MM.1S (cell line): ENCODE data around the gene RAB6B.

ENCODE experiments used
- DNase-seq: peaks from one replicate; pipeline ENCODE4 v3.0.0-alpha.2; 2015
- H2AFZ ChIP-seq: fragments of 300-600 bp; sonication (generic); 2 replicates; pipeline ENCODE4 v1.6.0; 2016; ENCODE audit warnings: antibody characterized with exemption, low read length
- H3F3A ChIP-seq: fragments of 300-600 bp; sonication (generic); 2 replicates; pipeline ENCODE4 v1.6.1; 2016; ENCODE audit warnings: mild to moderate bottlenecking, antibody characterized with exemption, low read length, moderate library complexity, mixed read lengths; ENCODE audit not compliant: insufficient read depth
- H3K27ac ChIP-seq: fragments of 300-600 bp; sonication (generic); 2 replicates; pipeline ENCODE4 v1.5.1; 2016; ENCODE audit warnings: mild to moderate bottlenecking, low read length
- H3K27me3 ChIP-seq: fragments of 300-600 bp; sonication (generic); replicated peaks from 2 replicates; pipeline ENCODE4 v1.6.0; 2016; ENCODE audit warnings: low read length; ENCODE audit not compliant: insufficient read depth
- H3K36me3 ChIP-seq: fragments of 300-600 bp; sonication (generic); replicated peaks from 2 replicates; pipeline ENCODE4 v1.6.1; 2016; ENCODE audit warnings: mild to moderate bottlenecking, low read length, mixed read lengths; ENCODE audit not compliant: insufficient read depth
- H3K4me1 ChIP-seq: fragments of 300-600 bp; sonication (generic); 2 replicates; pipeline ENCODE4 v1.6.1; 2016; ENCODE audit warnings: low read length, mixed read lengths
- H3K4me2 ChIP-seq: fragments of 300-600 bp; sonication (generic); 2 replicates; pipeline ENCODE4 v1.6.0; 2016; ENCODE audit warnings: low read depth, low read length
- H3K4me3 ChIP-seq: fragments of 300-600 bp; sonication (generic); 2 replicates; pipeline ENCODE4 v1.5.1; 2016; ENCODE audit warnings: low read length, mixed read lengths
- H3K79me2 ChIP-seq: fragments of 300-600 bp; sonication (generic); 2 replicates; pipeline ENCODE4 v1.6.1; 2016; ENCODE audit warnings: mixed run types, low read length, mixed read lengths
- H3K9ac ChIP-seq: fragments of 300-600 bp; sonication (generic); 2 replicates; pipeline ENCODE4 v1.6.1; 2016; ENCODE audit warnings: low read length, mixed read lengths
- H3K9me2 ChIP-seq: fragments of 300-600 bp; sonication (generic); replicated peaks from 2 replicates; pipeline ENCODE4 v1.6.1; 2016; ENCODE audit warnings: mild to moderate bottlenecking, low read length, mixed read lengths; ENCODE audit not compliant: insufficient read depth
- H3K9me3 ChIP-seq: fragments of 300-600 bp; sonication (generic); replicated peaks from 2 replicates; pipeline ENCODE4 v1.6.1; 2016; ENCODE audit warnings: mild to moderate bottlenecking, low read length, mixed read lengths; ENCODE audit not compliant: insufficient read depth
- H4K20me1 ChIP-seq: fragments of 300-600 bp; sonication (generic); 2 replicates; pipeline ENCODE4 v1.6.1; 2016; ENCODE audit warnings: mild to moderate bottlenecking, low read length, moderate library complexity, mixed read lengths; ENCODE audit not compliant: insufficient read depth
- CTCF ChIP-seq: fragments of 300-600 bp; sonication (generic); IDR thresholded peaks from 2 replicates; pipeline ENCODE4 v1.5.1; 2016; ENCODE audit warnings: antibody characterized with exemption, low read length, mixed read lengths
- EZH2 ChIP-seq: fragments of 300-600 bp; sonication (generic); optimal IDR thresholded peaks from 2 replicates; pipeline ENCODE3; 2017; ENCODE audit warnings: low read depth, mild to moderate bottlenecking, antibody characterized with exemption, low read length, mixed read lengths
- EZH2phosphoT487 ChIP-seq: fragments of 300-600 bp; sonication (generic); IDR thresholded peaks from 2 replicates; pipeline ENCODE4 v1.6.1; 2018; ENCODE audit warnings: antibody characterized with exemption, low read length

Gene RAB6B

DNA sequence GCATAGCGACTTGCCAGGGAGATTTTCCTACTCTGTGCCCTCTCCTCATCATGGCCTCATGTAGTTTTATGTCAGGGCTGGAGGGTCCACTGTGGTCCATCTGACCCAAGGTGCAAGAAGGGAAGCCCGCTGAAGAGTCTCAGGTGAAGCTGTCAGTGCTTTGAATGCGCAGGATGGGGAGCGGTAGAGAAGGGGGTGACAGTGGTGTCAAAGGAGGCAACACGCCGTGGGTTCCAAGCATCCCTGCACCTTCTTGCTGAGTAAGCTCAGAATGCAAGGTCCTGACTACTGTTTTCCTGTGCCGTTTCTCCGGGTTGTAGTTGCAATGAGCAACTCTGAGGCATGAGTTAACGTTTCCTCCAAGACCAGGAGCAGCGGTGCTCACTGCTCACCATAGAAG is 44.9 kb upstream of the RAB6B start:
- Histone ChIP-seq H3K4me2 (no peak overlapping the region), H3K27me3 (no peaks in the 10 kb centered on the region), H4K20me1 (no peaks in the 10 kb centered on the region), H3K9me2 (no peaks in the 10 kb centered on the region), H3F3A (no peaks in the 10 kb centered on the region), H2AFZ (no peak overlapping the region), H3K4me1 (no peaks in the 10 kb centered on the region), H3K36me3 (no peaks in the 10 kb centered on the region), H3K27ac (no peak overlapping the region), H3K79me2 (no peaks in the 10 kb centered on the region), H3K4me3 (no peak overlapping the region), H3K9me3 (no peaks in the 10 kb centered on the region), H3K9ac (no peak overlapping the region)
- TF ChIP-seq EZH2 = no peak
- TF ChIP-seq CTCF = no peak
- TF ChIP-seq EZH2phosphoT487 = no peak
- no peak for DNase-seq

- no peak overlapping the region for H3K9ac ChIP-seq
- H3K9me2 ChIP-seq = no peaks in the 10 kb centered on the region
- no peaks in the 10 kb centered on the region for H3K4me1 ChIP-seq
- H3F3A ChIP-seq = no peaks in the 10 kb centered on the region
- H3K27ac ChIP-seq = no peak overlapping the region
- no peaks in the 10 kb centered on the region for H4K20me1 ChIP-seq
- H2AFZ ChIP-seq = no peak overlapping the region
- no peak overlapping the region for H3K4me3 ChIP-seq
- no peaks in the 10 kb centered on the region for H3K36me3 ChIP-seq
- TF ChIP-seq EZH2 = no peak
- H3K79me2 ChIP-seq = no peaks in the 10 kb centered on the region
- no peak for DNase-seq
- no peak overlapping the region for H3K4me2 ChIP-seq
- H3K9me3 ChIP-seq = no peaks in the 10 kb centered on the region
- H3K27me3 ChIP-seq = no peaks in the 10 kb centered on the region
Observed at GRCh38 chr3:133939463-133939835, 43.8 kb upstream of the RAB6B start.

DNA sequence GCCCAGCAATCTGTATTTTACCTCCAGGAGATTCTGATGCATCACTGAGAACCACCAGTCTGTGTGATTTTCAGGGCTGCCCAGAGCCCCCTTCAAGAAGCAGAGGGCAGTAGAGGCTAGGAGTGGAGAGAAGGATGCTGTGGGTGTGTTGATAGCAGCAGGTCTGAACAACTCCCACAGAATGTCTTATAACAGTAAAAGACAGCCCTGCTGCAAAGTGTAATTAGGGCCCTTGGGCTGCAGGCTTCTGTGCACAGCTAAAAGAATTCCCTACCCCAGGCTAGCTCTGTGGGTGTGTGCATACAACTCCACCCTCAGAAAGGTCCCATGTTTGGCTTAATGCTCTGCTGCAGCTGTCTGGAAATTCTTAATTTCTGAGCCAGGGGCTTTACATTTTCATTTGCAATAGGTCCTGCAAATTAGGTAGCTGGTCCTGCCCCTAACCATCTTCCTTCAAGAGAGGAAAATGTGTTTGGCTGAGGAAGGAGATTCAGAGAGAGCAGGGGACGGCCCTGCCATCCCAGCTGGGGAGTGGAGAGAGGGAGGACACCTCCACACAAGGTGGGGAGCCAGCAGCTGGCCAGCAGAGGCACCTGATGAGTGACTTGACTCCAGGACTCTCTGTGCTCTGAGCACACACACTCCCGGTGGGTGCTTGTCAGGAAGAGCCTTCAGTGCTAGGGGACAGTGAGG is 43.2 kb upstream of the RAB6B start:
- H3K27me3 ChIP-seq = no peaks in the 10 kb centered on the region
- H3K9me2 ChIP-seq = no peaks in the 10 kb centered on the region

More for the DNA sequence above, 43.2 kb upstream of the RAB6B start:
- no peak overlapping the region for H2AFZ ChIP-seq
- H4K20me1 ChIP-seq = no peaks in the 10 kb centered on the region
- H3K36me3 ChIP-seq = no peaks in the 10 kb centered on the region
- H3K79me2 ChIP-seq = no peaks in the 10 kb centered on the region
- TF ChIP-seq EZH2 (no peak), CTCF (no peak), EZH2phosphoT487 (no peak)
- no peak overlapping the region for H3K27ac ChIP-seq
- no peaks in the 10 kb centered on the region for H3K9me3 ChIP-seq
- H3F3A ChIP-seq = no peaks in the 10 kb centered on the region
- no peak overlapping the region for H3K4me3 ChIP-seq
- DNase-seq = no peak
- H3K4me1 ChIP-seq = no peaks in the 10 kb centered on the region
- H3K4me2 ChIP-seq = no peak overlapping the region
- no peak overlapping the region for H3K9ac ChIP-seq
